ENCODE results near the gene SOS1. TPM values are rescaled to one million over a fixed set of nuclear protein-coding genes. Genes with fewer than 3 reads are reported as not detected.

Gene SOS1
- total and polyA plus RNA-seq, 2 of the 13 experiments (the other 11 are each of a cell fraction or from before 2014, with no cell fraction given): 20.8 to 60.4 TPM

DNA sequence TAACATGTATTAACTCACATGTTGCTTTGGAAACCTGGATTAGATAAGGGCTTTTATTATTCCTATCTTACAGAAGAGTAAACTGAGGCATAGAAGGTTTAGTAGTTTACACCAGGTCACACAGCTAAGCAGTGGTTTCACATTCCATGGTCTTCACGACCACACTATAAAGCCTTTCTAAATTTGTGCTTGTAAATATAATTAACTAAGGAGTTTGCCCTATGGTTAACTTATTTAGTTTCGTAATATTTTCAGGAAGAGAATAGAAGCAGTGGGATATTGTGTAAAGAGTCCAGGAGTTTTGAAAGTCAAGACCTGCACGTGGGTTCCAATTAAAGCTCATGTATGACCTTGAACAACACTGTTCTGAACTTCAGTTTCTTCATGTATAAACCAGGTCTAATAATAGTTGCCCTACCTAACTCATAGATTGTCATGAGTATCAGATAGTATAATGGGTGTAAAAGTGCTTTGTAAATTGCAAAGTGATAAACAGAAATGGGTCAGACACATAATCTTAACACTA, 19.5 kb upstream of the SOS1 start (continued):
- TF ChIP-seq ZNF281 (CRISPR knock-in tag; IDR thresholded peaks at IDR 0.05; ENCODE audit: borderline replicate concordance) (no peak), HOXA9 (CRISPR knock-in tag; IDR thresholded peaks at IDR 0.05; ENCODE audit: borderline replicate concordance) (no peak), KLF16 (CRISPR knock-in tag; IDR thresholded peaks at IDR 0.05) (peak in 1 of 2 experiments; percentile 85; a peak in 2 of 4 replicates), RERE (CRISPR knock-in tag; IDR thresholded peaks at IDR 0.05; ENCODE audit: low read depth) (peak; percentile 63), ZKSCAN8 (CRISPR knock-in tag; IDR thresholded peaks at IDR 0.05; ENCODE audit: borderline replicate concordance) (0 out of 2 replicates have a peak, but pooled peaks have one; percentile 52), SRY (CRISPR knock-in tag; IDR thresholded peaks at IDR 0.05) (no peak), SNAI1 (CRISPR knock-in tag; IDR thresholded peaks at IDR 0.05; ENCODE audit: borderline replicate concordance) (no peak), ZBTB10 (CRISPR knock-in tag; IDR thresholded peaks at IDR 0.05; ENCODE audit: borderline replicate concordance) (no peak), RFX3 (CRISPR knock-in tag; IDR thresholded peaks at IDR 0.05) (no peak), HNRNPUL1 (IDR thresholded peaks at IDR 0.05; ENCODE audit: low read depth, low read length) (no peak)
- TF ChIP-seq, protein P1, sequence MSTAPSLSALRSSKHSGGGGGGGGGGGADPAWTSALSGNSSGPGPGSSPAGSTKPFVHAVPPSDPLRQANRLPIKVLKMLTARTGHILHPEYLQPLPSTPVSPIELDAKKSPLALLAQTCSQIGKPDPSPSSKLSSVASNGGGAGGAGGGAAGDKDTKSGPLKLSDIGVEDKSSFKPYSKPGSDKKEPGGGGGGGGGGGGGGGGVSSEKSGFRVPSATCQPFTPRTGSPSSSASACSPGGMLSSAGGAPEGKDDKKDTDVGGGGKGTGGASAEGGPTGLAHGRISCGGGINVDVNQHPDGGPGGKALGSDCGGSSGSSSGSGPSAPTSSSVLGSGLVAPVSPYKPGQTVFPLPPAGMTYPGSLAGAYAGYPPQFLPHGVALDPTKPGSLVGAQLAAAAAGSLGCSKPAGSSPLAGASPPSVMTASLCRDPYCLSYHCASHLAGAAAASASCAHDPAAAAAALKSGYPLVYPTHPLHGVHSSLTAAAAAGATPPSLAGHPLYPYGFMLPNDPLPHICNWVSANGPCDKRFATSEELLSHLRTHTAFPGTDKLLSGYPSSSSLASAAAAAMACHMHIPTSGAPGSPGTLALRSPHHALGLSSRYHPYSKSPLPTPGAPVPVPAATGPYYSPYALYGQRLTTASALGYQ (CRISPR knock-in tag; IDR thresholded peaks at IDR 0.05): 0 out of 2 replicates have a peak, but pooled peaks have one; percentile 54
- TF ChIP-seq, protein P2, sequence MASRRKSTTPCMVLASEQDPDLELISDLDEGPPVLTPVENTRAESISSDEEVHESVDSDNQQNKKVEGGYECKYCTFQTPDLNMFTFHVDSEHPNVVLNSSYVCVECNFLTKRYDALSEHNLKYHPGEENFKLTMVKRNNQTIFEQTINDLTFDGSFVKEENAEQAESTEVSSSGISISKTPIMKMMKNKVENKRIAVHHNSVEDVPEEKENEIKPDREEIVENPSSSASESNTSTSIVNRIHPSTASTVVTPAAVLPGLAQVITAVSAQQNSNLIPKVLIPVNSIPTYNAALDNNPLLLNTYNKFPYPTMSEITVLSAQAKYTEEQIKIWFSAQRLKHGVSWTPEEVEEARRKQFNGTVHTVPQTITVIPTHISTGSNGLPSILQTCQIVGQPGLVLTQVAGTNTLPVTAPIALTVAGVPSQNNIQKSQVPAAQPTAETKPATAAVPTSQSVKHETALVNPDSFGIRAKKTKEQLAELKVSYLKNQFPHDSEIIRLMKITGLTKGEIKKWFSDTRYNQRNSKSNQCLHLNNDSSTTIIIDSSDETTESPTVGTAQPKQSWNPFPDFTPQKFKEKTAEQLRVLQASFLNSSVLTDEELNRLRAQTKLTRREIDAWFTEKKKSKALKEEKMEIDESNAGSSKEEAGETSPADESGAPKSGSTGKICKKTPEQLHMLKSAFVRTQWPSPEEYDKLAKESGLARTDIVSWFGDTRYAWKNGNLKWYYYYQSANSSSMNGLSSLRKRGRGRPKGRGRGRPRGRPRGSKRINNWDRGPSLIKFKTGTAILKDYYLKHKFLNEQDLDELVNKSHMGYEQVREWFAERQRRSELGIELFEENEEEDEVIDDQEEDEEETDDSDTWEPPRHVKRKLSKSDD (CRISPR knock-in tag; IDR thresholded peaks at IDR 0.05; ENCODE audit: low read depth): no peak

Data from HepG2 (cell line).